Memory B cell (primary cell): ENCODE data around the gene CDK14.

Experiments used
- ATAC-seq: fragments of 150-1000 bp; cut with Tn5 transposase; 2 replicates; pipeline ENCODE4 v1.10.0; 2021; ENCODE audit warnings: low read depth, mild to moderate bottlenecking, moderate library complexity
- DNase-seq, 2 donors: peaks; one replicate each; pipeline ENCODE4 v3.0.0; 2022; ENCODE audit warnings: low spot score in 2 of 2
- H3K27ac Mint-ChIP-seq: one replicate; pipeline ENCODE4 v1.8.0; 2022; ENCODE audit warnings: mild to moderate bottlenecking, moderate library complexity, mixed read lengths
- H3K27me3 Mint-ChIP-seq: one replicate; pipeline ENCODE4 v1.8.0; 2022; ENCODE audit warnings: mixed read lengths
- H3K36me3 Mint-ChIP-seq: one replicate; pipeline ENCODE4 v1.8.0; 2022; ENCODE audit warnings: mild to moderate bottlenecking, mixed read lengths
- H3K4me1 Mint-ChIP-seq: one replicate; pipeline ENCODE4 v1.8.0; 2022; ENCODE audit warnings: mixed read lengths
- H3K4me3 Mint-ChIP-seq: one replicate; pipeline ENCODE4 v1.8.0; 2022; ENCODE audit warnings: mild to moderate bottlenecking, moderate library complexity, mixed read lengths
- H3K9me3 Mint-ChIP-seq: one replicate; pipeline ENCODE4 v1.8.0; 2022; ENCODE audit warnings: mixed read lengths

The CDK14 gene

DNA sequence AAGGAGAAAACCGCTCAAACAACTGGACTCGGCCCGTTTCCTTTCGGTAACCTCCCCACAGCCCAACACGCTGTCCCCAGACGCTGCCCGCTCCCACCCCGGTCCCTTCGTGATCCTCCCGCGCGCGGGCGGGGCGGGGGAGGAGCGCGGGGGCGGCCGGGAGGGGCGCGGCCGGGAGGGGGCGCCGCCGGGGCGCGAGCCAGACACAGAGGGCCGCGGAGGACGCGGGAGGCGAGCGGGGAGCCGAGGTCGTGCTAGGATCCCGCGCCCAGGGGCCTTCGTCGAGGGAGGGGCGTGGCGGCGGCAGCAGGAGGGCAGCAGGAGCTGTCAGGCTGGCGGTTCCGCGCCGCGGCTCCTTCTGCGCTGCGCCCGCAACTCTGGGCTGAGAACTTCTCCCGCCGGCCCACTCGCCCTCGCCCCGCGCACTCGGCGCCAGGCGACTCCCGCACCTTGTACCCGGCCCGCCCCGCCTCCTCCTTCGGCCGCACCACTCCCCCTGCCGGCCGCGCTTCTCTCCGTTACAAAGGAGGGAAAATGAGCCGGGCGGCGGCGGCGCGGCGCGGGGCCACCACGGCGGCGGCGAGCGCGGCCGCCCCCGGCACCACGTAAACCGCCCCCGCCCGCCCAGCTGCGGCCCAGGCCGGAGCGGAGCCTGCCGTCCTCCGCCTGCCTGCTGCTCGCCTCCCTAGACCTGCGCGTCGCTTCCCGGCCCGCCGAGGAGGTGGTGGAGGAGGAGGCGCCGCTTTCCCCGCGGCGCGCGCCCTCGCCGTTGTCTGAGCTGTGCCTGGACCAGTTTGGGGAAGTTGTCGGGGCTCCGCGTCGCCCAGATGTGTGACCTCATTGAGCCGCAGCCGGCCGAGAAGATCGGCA lies at the start of gene CDK14:
Gene CDK14, plus strand, starts transcription at position 521 of the 870 bp plus-strand sequence. Its CDS starts 307 bp downstream, at position 828.
- H3K27me3 Mint-ChIP-seq, result no peaks in the 10 kb centered on the region
- H3K4me1 Mint-ChIP-seq, result peaks cover 30% of the 10 kb centered on the region
- peak; percentile 76 to 82 for DNase-seq

DNA sequence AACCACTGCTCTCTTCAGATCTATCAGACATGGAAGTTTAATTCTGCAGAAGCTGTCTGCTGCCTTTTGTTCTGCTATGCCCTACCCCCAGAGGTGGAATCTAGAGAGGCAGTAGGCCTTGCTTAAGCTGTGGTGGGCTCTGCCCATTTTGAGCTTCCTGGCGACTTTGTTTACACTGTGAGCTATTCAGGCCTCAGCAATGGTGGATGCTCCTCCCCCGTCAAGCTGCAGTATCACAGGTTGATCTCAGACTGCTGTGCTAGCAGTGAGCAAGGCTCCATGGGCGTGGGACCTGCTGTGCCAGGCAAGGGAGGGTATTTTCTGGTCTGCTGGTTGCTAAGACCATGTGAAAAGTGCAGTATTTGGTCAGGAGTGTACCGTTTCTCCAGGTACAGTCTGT lies 45.1 kb upstream of the CDK14 start:
- no peak for DNase-seq

More for the DNA sequence above, at the start of gene CDK14:
- H3K27ac Mint-ChIP-seq, result peak within 1 kb of the TSS; percentile 94
- ATAC-seq, result peak; percentile 78
- H3K36me3 Mint-ChIP-seq, result no peaks in the 10 kb centered on the region
- no peaks in the 10 kb centered on the region for H3K9me3 Mint-ChIP-seq
- H3K4me3 Mint-ChIP-seq, result peak within 1 kb of the TSS; percentile 94

DNA sequence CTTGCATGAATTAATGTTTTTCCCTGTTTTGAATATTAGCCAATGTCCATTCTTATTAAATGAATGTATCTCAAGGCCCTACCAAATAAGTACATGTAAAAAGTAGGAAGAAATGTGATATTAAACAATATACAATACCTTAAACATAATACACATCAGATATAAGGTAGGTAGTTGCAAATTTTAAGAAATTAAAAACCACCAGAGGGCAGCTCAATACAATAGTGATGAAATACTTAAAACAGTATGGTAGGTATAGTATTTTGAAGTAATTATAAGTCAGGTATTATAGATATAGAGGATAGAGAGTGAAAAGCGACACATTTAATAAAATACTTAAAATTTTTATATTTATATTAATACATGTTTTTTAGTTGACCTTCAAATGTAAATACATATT lies 43.6 kb upstream of the CDK14 start:
- Mint-ChIP-seq H3K9me3 (no peaks in the 10 kb centered on the region), H3K4me1 (peaks cover 3% of the 10 kb centered on the region), H3K36me3 (peaks cover 2% of the 10 kb centered on the region), H3K27me3 (peaks cover 4% of the 10 kb centered on the region), H3K4me3 (no peak overlapping the region), H3K27ac (no peak overlapping the region)
- DNase-seq (peak in 1 of 2 donors; percentile 23), ATAC-seq (peak; percentile 41)

More for the DNA sequence above, 45.1 kb upstream of the CDK14 start:
- no peak for ATAC-seq
- H3K4me3 Mint-ChIP-seq, result no peak overlapping the region
- peaks cover 4% of the 10 kb centered on the region for H3K27me3 Mint-ChIP-seq
- H3K4me1 Mint-ChIP-seq, result peaks cover 3% of the 10 kb centered on the region
- peaks cover 2% of the 10 kb centered on the region for H3K36me3 Mint-ChIP-seq
- H3K9me3 Mint-ChIP-seq, result no peaks in the 10 kb centered on the region
- H3K27ac Mint-ChIP-seq, result no peak overlapping the region

DNA sequence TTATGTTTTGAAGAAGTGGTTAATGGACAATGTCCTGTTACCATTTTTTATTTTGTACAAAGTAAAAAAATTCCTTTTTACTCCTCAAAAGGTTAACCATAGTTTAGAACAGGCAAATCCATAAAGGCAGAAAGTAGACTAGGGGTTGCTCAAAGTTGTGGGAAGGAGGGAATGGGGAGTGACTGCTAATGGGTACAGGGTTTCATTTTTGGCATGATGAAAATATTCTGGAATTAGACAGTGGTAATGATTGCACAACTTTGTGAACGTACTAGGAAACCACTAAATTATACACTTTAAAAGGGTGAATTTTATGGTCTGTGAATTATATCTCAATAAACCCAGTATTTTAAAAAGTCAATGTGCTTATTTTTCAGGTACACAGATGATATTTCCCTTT lies 35.4 kb upstream of the CDK14 start:
- Mint-ChIP-seq H3K9me3 (no peaks in the 10 kb centered on the region), H3K4me1 (no peaks in the 10 kb centered on the region), H3K4me3 (no peak overlapping the region), H3K27ac (no peak overlapping the region), H3K27me3 (peaks cover 1% of the 10 kb centered on the region), H3K36me3 (no peaks in the 10 kb centered on the region)
- DNase-seq, result no peak
- no peak for ATAC-seq

DNA sequence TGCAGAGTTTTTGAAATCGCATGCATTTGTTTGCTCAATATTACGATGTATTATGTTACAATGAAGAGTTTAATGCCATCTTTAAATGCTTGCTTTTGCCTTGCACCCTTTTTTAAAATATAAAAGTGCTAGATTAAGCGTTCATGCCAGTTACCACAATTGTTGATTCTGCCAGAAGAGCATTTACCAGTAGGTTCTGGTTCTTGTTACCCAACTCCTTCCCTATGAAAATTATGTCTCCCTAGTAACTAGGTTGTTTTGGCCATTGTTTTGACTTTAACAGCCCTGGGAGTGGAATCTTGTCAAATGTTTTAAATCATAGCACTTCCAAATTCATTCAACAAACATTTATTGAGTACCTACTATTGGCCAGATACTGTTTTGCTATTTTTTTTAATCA lies 32.8 kb upstream of the CDK14 start:
- DNase-seq, result no peak
- H3K4me1 Mint-ChIP-seq, result peaks cover 11% of the 10 kb centered on the region
- peaks cover 3% of the 10 kb centered on the region for H3K9me3 Mint-ChIP-seq
- no peak overlapping the region for H3K27ac Mint-ChIP-seq
- no peaks in the 10 kb centered on the region for H3K27me3 Mint-ChIP-seq
- ATAC-seq, result no peak
- peaks cover 4% of the 10 kb centered on the region for H3K36me3 Mint-ChIP-seq
- no peak overlapping the region for H3K4me3 Mint-ChIP-seq

DNA sequence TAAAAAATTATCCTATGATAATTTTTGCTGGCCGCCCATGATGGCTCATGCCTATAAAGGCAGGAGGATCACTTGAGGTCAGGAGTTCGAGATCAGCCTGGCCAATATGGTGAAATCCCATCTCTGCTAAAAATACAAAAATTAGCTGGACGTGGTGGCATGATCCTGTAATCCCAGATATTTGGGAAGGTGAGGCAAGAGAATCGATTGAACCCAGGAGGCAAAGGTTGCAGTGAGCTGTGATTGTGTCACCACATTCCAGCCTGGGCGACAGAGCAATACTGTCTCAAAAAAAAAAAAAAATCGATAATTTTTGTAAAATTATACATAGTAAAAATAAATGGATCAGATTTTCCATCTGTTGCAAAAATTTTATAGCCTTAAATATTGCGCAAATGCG lies 31.7 kb upstream of the CDK14 start:
- Mint-ChIP-seq H3K36me3 (peaks cover 4% of the 10 kb centered on the region), H3K27ac (no peak overlapping the region), H3K4me1 (peaks cover 18% of the 10 kb centered on the region), H3K9me3 (peaks cover 3% of the 10 kb centered on the region), H3K27me3 (no peaks in the 10 kb centered on the region), H3K4me3 (no peak overlapping the region)
- ATAC-seq (no peak), DNase-seq (no peak)

DNA sequence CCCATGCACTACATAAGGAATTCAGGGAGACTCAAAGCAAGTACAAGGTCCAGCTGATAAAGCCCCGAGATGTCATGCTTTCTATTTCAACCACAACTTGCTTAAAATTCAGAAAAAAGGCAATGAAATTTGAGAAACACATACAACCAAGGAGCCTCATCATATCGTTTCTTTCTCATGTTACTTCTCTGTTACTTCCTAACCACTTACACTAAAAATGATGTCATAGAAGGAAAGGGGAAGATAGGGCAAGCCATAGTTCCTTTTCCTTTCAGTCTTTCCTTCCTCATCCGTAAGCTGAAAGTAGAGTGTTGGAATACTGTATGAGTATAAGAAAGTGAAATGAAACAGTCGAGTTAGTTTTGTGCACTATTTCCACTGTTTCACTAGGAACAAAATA lies 27.9 kb upstream of the CDK14 start:
- Mint-ChIP-seq H3K9me3 (peaks cover 3% of the 10 kb centered on the region), H3K27me3 (no peaks in the 10 kb centered on the region), H3K4me3 (no peak overlapping the region), H3K4me1 (peaks cover 26% of the 10 kb centered on the region), H3K36me3 (peaks cover 4% of the 10 kb centered on the region), H3K27ac (peak overlapping the region; percentile 8)
- no peak for DNase-seq
- peak; percentile 41 for ATAC-seq

DNA sequence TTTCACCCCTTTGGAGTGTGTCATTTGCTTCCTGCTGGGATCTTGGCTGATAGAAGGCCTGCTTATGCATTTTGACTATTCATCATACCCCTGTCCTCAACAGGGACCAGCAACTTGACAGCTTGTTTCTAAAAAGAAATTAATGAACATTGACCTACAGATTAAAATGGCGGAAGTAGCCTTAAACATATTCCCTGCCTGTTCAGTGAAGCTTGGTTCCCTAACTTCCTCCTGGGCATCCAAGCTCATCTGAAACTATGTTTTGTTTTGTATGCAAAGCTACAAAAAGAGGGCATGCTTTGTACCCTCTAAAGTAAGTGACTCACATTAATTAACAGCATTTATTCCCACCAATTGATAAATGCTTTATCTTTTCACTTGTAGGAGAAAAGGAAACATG lies 26.8 kb upstream of the CDK14 start:
- ATAC-seq (peak; percentile 86), DNase-seq (no peak)
- peak overlapping the region; percentile 56 for H3K4me3 Mint-ChIP-seq
- H3K4me1 Mint-ChIP-seq, result peaks cover 26% of the 10 kb centered on the region
- no peaks in the 10 kb centered on the region for H3K27me3 Mint-ChIP-seq
- H3K9me3 Mint-ChIP-seq, result peaks cover 3% of the 10 kb centered on the region
- peaks cover 4% of the 10 kb centered on the region for H3K36me3 Mint-ChIP-seq
- peak overlapping the region; percentile 74 for H3K27ac Mint-ChIP-seq

DNA sequence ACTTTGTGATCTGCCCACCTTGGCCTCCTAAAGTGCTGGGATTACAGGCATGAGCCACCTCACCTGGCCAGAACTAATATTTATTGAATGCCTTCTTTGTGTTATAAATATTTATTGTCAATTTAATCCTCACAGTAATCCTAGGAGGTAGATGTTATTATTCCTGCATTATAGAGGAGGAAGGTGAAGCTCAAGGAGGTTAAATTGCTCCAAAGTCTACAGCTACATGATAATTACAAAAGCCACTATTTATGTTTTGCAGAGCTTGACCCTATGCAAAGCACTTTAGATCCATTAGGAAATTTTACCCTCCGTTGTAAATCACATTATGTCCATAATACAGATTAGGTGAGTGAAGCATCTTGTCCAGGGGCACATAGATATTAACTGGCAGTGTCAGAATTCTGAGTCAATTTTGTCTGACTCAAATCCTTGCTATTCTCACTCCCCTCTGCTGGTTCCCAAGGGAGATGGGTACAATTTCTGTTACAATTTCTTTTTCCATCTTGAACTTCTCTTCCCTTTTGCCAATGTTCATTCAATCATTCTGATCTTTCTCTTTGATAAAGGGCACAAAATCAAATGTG lies 25.7 kb upstream of the CDK14 start:
- Mint-ChIP-seq H3K27ac (no peak overlapping the region), H3K27me3 (no peaks in the 10 kb centered on the region), H3K9me3 (peaks cover 3% of the 10 kb centered on the region), H3K4me3 (no peak overlapping the region), H3K36me3 (peaks cover 4% of the 10 kb centered on the region), H3K4me1 (peaks cover 26% of the 10 kb centered on the region)
- no peak for DNase-seq
- ATAC-seq, result no peak

DNA sequence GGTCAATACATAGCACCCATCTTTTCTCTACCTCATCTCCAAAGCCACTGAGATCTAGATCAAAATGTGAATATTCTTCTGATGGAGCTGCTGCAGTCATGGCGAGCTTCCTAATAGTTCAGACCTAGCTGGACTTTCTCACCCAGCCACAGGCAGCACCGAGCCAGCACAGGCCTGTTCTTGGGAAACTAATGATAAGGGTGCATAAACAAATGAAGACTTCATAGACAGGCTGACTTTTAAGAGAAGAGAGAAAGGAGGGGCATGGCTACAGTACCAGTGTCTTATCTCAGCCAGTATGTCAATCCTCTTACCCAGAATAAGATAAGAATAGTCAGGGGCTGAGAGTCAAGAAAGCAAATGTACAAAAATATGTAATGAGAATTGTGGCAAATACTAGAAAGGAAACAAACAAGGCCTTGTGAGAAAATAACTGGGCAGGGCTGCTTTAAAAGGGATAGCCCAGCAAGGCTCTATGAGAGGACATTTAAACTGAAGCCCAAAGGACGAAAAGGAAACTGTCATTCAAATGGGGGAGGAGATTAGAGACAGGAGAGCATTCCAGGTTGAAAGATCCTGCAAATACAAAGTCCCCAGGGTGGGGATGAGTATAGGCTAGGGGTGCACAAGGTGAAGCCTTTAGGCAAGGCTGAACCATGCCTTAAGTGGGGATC lies 21.8 kb upstream of the CDK14 start:
- H3K27ac Mint-ChIP-seq, result no peak overlapping the region
- H3K27me3 Mint-ChIP-seq, result no peaks in the 10 kb centered on the region
- H3K4me3 Mint-ChIP-seq, result no peak overlapping the region
- H3K36me3 Mint-ChIP-seq, result no peaks in the 10 kb centered on the region
- no peaks in the 10 kb centered on the region for H3K9me3 Mint-ChIP-seq
- no peak for ATAC-seq
- no peak for DNase-seq
- peaks cover 9% of the 10 kb centered on the region for H3K4me1 Mint-ChIP-seq

DNA sequence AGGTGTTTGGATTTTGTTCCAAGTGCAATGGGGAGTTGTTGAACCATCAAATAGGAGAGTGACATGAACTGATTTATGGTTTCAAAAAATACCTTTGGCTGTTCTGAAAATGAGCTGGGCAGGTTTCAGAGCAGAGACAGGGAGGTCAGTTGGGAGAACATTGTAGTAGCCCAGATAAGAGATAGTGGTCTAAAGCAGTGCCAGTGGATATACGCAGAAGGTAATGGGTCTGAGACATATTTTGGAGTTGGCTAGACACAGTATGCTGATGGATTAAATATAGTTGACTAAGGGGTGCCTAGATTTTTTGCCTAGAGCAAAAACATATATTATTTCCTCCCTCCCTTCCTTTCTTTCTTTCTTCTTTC lies 21.3 kb upstream of the CDK14 start:
- peaks cover 4% of the 10 kb centered on the region for H3K4me1 Mint-ChIP-seq
- DNase-seq, result no peak
- no peak overlapping the region for H3K27ac Mint-ChIP-seq
- no peak overlapping the region for H3K4me3 Mint-ChIP-seq
- no peaks in the 10 kb centered on the region for H3K9me3 Mint-ChIP-seq
- no peaks in the 10 kb centered on the region for H3K36me3 Mint-ChIP-seq
- ATAC-seq, result no peak
- H3K27me3 Mint-ChIP-seq, result no peaks in the 10 kb centered on the region

DNA sequence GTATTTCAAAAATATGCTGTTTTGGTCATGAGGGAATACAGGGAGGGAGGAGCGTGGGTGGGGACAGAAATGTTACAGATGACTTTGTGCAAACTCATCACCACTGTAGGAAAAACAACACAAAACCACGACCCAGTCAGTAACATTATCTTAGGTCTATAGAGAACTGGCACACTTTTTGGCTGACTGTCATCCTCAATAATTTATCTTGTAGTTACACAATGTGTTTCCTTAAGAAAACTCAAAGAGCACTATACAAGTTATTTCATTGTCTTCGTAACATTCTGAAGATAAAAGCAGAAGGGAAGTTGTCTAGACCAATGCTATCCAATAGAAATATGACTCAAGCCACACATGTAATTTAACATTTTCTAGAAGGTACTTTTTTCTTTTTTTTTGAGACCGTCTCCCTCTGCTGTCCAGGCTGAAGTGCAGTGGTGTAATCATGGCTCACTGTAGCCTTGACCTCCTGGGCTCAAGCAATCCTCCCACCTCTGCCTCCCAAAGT lies 16.9 kb upstream of the CDK14 start:
- no peaks in the 10 kb centered on the region for H3K9me3 Mint-ChIP-seq
- H3K27ac Mint-ChIP-seq, result no peak overlapping the region
- peaks cover 2% of the 10 kb centered on the region for H3K4me1 Mint-ChIP-seq
- H3K36me3 Mint-ChIP-seq, result no peaks in the 10 kb centered on the region
- H3K27me3 Mint-ChIP-seq, result no peaks in the 10 kb centered on the region
- DNase-seq, result no peak
- no peak for ATAC-seq
- H3K4me3 Mint-ChIP-seq, result no peak overlapping the region

DNA sequence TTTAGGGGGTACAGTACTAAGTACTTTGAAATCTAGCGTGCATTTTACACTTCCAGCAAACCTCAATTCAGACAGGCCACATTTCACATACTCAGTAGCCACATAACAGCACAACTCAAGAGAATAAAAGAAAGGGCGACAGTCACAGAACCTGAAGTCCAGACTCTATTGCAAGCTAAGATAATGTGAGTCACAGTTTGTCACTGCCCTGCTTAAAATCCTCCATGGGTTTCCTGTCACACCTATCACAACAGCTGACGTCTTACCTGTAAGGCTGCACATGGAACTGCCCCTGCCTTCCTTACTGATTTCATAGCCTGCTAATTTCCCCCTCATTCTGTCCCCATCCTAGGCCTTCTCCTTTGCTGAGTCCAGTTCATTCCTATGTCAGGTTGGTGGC lies 16.1 kb upstream of the CDK14 start:
- ATAC-seq (no peak), DNase-seq (no peak)
- H3K27me3 Mint-ChIP-seq, result no peaks in the 10 kb centered on the region
- H3K4me1 Mint-ChIP-seq, result peaks cover 5% of the 10 kb centered on the region
- H3K27ac Mint-ChIP-seq, result peak overlapping the region; percentile 16
- peaks cover 4% of the 10 kb centered on the region for H3K36me3 Mint-ChIP-seq
- no peak overlapping the region for H3K4me3 Mint-ChIP-seq
- H3K9me3 Mint-ChIP-seq, result peaks cover 2% of the 10 kb centered on the region

DNA sequence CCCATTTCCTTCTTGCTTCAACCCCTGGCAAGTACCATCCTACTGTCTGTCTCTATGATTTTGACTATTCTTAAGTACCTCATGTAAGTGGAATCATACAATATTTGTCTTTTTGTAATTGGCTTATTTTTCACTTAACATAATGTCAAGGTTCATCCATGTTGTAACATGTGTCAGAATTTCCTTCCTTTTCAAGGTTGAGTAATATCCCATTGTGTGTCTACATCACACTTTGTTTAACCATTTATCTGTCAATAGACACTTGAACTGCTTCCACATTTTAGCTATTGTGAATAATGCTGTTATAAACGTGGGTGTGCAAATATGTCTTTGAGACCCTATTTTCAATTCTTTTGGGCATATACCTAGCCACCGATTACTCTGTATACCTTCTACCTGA lies 14.0 kb upstream of the CDK14 start:
- Mint-ChIP-seq H3K4me3 (no peak overlapping the region), H3K4me1 (peaks cover 5% of the 10 kb centered on the region), H3K27me3 (no peaks in the 10 kb centered on the region), H3K9me3 (peaks cover 2% of the 10 kb centered on the region), H3K27ac (no peak overlapping the region), H3K36me3 (peaks cover 4% of the 10 kb centered on the region)
- DNase-seq, result no peak
- ATAC-seq, result no peak
